KOPT-K1 (cell line): Measurements from ENCODE around the gene ACACA.
"Not testable (repeated sequence)": the region's sequence is repeated elsewhere in the genome, so short reads cannot be mapped to it uniquely, and the experiment has no call there.

Source experiments
- H3K27ac ChIP-seq: fragments of 200-600 bp; sonication (generic); 2 replicates; pipeline ENCODE4 v1.5.1; 2016; ENCODE audit warnings: antibody characterized with exemption, mild to moderate bottlenecking, low read depth, low read length; ENCODE audit not compliant: poor library complexity, severe bottlenecking
- H3K36me3 ChIP-seq: fragments of 200-600 bp; sonication (generic); 2 replicates; pipeline ENCODE4 v1.5.1; 2017; ENCODE audit warnings: antibody characterized with exemption, mild to moderate bottlenecking, low read length, moderate library complexity; ENCODE audit not compliant: insufficient read depth
- H3K9me3 ChIP-seq: fragments of 200-600 bp; sonication (generic); 2 replicates; pipeline ENCODE4 v1.5.1; 2017; ENCODE audit warnings: antibody characterized with exemption, low read length, mild to moderate bottlenecking; ENCODE audit not compliant: insufficient read depth, poor library complexity, severe bottlenecking

The ACACA gene

GRCh38 chr17:37382056-37382455 lies 24.6 kb downstream of the ACACA start:
- Histone ChIP-seq H3K36me3 (no peaks in the 10 kb centered on the region), H3K9me3 (no peaks in the 10 kb centered on the region), H3K27ac (no peak overlapping the region)

DNA sequence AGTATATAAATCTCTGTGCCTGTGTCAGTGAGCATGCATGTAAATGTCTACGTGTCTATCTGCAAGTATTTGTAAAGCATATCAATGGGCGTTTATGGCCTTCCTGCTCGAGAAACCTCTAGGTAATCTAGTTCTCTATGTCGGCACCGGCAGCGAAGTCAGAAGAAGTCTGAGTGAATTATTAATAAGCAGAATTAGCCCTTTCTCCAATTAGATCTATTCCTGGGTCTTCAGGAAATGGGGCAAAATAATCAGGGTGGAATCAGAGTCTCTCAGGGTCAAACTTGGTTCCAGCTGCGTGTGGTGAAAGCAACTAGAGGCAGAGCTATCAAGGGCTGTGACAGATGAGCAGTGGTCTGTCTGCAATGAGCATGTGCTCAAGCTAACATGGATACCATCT lies 30.9 kb downstream of the ACACA start, which contains the start of gene C17orf78:
C17orf78 (plus strand) TSS at position 280 of the 400 bp plus-strand sequence; CDS start at position 388, 108 bp downstream.
- H3K36me3 ChIP-seq: no peaks in the 10 kb centered on the region
- H3K27ac ChIP-seq: no peak within 1 kb of the TSS
- H3K9me3 ChIP-seq: no peaks in the 10 kb centered on the region

DNA sequence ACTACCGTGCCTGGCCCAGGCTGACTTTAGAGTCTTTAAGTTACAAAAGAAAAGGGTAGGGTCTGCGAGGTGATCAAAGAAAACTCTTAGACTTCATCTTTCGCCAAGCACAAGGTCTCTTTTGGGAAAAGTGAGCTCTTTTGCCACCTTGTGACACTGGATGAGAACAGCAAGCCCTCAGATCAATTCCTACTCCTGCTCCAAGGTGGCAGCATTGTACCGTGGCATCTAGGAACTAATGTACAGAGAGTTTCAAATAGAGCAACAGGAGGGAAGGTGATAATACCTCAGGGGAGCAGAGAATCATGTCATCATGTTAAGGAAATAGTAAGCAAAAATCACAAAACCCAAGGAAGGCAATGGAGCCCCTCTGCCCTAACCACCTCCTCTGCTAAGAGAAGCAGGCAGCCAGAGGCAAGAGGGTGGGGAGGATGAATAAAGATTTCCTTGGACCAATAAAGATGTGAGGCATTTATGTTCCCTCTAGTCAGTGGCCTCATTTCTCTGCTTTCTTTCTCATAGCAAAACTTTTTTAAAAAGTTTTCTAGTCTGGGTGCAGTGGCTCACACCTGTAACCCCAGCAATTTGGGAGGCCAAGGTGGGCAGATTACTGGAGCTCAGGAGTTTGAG lies 33.0 kb downstream of the ACACA start:
- Histone ChIP-seq H3K9me3 (no peaks in the 10 kb centered on the region), H3K36me3 (no peaks in the 10 kb centered on the region), H3K27ac (no peak overlapping the region)

GRCh38 chr17:37368577-37368976 lies 38.1 kb downstream of the ACACA start:
- Histone ChIP-seq H3K27ac (no peak overlapping the region), H3K9me3 (no peaks in the 10 kb centered on the region), H3K36me3 (no peaks in the 10 kb centered on the region)

DNA sequence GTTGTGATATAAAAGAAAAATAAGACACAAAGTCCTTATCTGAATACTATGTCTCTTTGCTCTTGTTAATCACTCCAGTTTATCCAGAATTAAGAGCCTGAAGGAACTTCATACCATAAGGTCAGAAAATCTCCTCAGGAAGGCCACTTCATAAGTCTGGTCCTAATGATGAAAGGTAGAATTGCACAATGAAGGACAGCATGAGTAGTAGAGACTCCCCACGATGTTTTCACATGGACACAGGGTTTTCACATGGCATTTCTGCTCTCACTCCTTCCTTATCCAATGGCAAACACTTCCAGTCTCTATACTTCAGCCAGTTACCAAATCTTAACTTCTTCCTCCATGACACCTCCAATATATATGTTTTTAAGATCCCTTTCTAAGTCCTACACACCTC lies 41.0 kb downstream of the ACACA start:
- no peaks in the 10 kb centered on the region for H3K36me3 ChIP-seq
- no peaks in the 10 kb centered on the region for H3K9me3 ChIP-seq
- no peak overlapping the region for H3K27ac ChIP-seq

DNA sequence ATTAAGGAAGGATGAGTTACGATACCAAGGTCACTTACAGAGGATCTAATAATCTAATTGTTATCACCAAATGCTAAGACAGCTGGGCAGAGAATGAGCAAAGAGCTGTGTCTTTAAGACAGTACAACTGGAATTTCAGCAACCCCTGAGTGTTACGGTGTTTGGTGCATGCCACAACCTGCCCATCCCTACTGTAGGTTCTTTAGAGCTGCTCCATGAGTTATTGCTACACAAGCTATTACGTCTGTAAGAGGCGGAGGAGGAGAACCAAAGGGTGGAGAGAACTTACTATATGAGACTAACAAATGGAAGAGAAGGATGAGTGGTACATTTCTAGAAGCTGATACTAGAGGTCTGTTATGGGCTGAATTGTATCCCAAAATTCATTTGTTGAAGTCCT lies 45.1 kb downstream of the ACACA start:
- H3K27ac ChIP-seq: no peak overlapping the region
- H3K9me3 ChIP-seq: no peaks in the 10 kb centered on the region
- H3K36me3 ChIP-seq: peaks cover 4% of the 10 kb centered on the region; the same call in 1 of the 2 replicates

- Histone ChIP-seq H3K36me3 (peaks cover 4% of the 10 kb centered on the region; the same call in 1 of the 2 replicates), H3K27ac (no peak overlapping the region), H3K9me3 (no peaks in the 10 kb centered on the region)
Measured at GRCh38 chr17:37360632-37361031, 46.0 kb downstream of the ACACA start.

- H3K9me3 ChIP-seq: no peaks in the 10 kb centered on the region
- peaks cover 11% of the 10 kb centered on the region for H3K36me3 ChIP-seq
- H3K27ac ChIP-seq: peak overlapping the region; percentile 86
Measured at GRCh38 chr17:37359682-37360188, 46.9 kb downstream of the ACACA start.

- Histone ChIP-seq H3K9me3 (no peaks in the 10 kb centered on the region), H3K36me3 (peaks cover 18% of the 10 kb centered on the region), H3K27ac (peak overlapping the region; percentile 86)
Measured at GRCh38 chr17:37358830-37359681, 47.6 kb downstream of the ACACA start.

GRCh38 chr17:37358098-37358829 lies 48.4 kb downstream of the ACACA start:
- H3K27ac ChIP-seq: peak overlapping the region; percentile 86
- H3K36me3 ChIP-seq: peaks cover 26% of the 10 kb centered on the region
- no peaks in the 10 kb centered on the region for H3K9me3 ChIP-seq

DNA sequence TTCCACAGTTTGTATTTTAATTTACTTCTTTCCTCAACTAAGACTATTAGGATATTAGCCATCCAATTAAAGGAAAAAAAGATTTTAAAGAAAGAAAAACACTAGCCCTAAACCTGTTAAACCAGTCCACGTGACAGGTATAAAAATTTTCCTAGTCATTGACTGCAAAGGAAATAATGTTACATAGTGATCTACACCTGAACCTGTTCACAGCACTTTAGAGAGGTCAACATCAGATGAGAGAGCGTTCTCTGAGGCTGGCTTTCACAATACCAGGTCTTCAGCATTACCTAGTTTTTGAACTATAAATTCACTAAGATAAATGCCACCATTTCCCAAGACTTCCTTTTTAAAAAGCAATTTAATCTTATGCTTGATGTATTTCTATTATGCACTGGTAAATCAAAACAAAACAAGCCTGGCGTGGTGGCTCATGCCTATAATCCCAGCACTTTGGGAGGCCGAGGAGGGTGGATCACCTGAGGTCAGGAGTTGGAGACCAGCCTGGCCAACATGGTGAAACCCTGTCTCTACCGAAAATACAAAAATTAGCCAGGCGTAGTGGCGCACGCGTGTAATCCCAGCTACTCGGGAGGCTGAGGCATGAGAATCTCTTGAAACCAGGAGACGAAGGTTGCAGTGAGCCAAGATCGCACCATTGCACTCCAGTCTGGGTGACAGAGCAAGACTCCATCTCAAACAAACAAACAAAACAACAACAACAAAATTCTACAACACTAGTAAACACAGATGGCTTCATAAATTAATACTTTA lies 49.7 kb downstream of the ACACA start:
- peak overlapping the region; percentile 86 for H3K27ac ChIP-seq
- H3K9me3 ChIP-seq: not testable (repeated sequence)

DNA sequence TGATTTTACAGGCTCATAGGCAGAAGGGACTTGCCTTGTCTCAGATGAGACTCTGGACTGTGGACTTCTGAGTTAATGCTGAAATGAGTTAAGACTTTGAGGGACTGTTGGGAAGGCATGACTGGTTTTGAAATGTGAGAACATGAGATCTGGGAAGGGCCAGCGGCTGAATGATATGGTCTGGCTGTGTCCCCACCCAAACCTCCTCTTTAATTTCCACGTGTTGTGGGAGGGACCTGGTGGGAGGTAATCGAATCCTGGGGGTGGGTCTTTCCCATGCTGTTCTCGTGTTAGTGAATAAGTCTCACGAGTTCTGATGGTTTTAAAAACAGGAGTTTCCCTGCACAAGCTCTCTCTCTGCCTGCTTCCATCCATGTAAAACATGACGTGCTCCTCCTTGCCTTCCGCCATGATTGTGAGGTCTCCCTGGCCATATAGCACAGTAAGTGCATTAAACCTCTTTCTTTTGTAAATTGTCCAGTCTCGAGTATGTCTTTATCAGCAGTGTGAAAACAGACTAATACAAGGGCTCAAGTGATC lies 59.7 kb downstream of the ACACA start:
- not testable (repeated sequence) for H3K27ac ChIP-seq, H3K9me3 ChIP-seq
- H3K36me3 ChIP-seq: peaks cover 56% of the 10 kb centered on the region

More for the DNA sequence above, 49.7 kb downstream of the ACACA start:
- H3K36me3 ChIP-seq: peaks cover 38% of the 10 kb centered on the region

DNA sequence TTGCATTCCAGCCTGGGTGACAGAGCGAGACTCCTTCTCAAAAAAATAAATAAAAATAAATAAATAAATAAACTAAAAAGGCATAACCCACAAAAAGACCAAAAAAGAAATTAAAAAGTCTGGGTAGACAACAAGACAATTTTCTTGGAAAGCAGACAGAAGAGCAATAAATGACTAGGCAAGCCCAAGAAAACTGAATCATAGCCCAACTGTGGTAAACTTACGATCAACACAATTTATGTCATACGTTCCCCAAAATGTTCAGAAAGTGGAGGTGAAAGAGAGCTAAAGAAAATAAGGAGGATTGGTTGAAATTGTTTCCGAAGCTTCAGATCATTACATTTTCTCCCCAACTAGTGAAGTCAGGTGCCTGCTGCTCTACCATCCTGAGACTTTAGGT lies 62.1 kb downstream of the ACACA start:
- Histone ChIP-seq H3K36me3 (peaks cover 65% of the 10 kb centered on the region), H3K27ac (no peak overlapping the region), H3K9me3 (peaks cover 8% of the 10 kb centered on the region)

GRCh38 chr17:37342589-37342988 lies 64.0 kb downstream of the ACACA start:
- peaks cover 75% of the 10 kb centered on the region for H3K36me3 ChIP-seq
- peaks cover 8% of the 10 kb centered on the region for H3K9me3 ChIP-seq
- no peak overlapping the region for H3K27ac ChIP-seq
